Thoracic aorta (tissue), 2 donors: ENCODE measurements around the gene POC1A. TPM values are rescaled to one million over a fixed set of nuclear protein-coding genes. Genes with fewer than 3 reads are reported as not detected.

ENCODE experiments used
- ATAC-seq: fragments of 150-250 bp; one replicate; pipeline ENCODE4 v1.8.0; 2017; ENCODE audit warnings: low read depth; ENCODE audit not compliant: insufficient number of reproducible peaks, low FRiP score
- DNase-seq: peaks from one replicate; pipeline ENCODE4 v3.0.0-alpha.2; 2020; ENCODE audit warnings: low spot score
- H3K27ac ChIP-seq, 2 donors: fragments of 200-600 bp; sonication (generic); 1 replicate in 1 of 2; 2 replicates in 1 of 2; pipeline ENCODE4 v1.5.1; 2016; ENCODE audit warnings: mild to moderate bottlenecking in 2 of 2, moderate library complexity in 2 of 2
- H3K27me3 ChIP-seq: fragments of 200-600 bp; sonication (generic); replicated peaks from 2 replicates; pipeline ENCODE4 v1.6.0; 2016; ENCODE audit warnings: mild to moderate bottlenecking; ENCODE audit not compliant: insufficient read depth
- H3K36me3 ChIP-seq: fragments of 200-600 bp; sonication (generic); one replicate; pipeline ENCODE4 v1.5.1; 2016
- H3K4me1 ChIP-seq, 2 donors: fragments of 200-600 bp; sonication (generic); 1 replicate in 1 of 2; 2 replicates in 1 of 2; pipeline versions ENCODE4 v1.5.1 to v1.6.0; 2016; ENCODE audit warnings: low read depth in 2 of 2, mild to moderate bottlenecking in 1 of 2; ENCODE audit not compliant: control insufficient read depth in 1 of 2
- H3K4me3 ChIP-seq: fragments of 200-600 bp; sonication (generic); 2 replicates; pipeline ENCODE4 v1.5.1; 2016; ENCODE audit warnings: mild to moderate bottlenecking
- H3K9me3 ChIP-seq: fragments of 200-600 bp; sonication (generic); 2 replicates; pipeline ENCODE4 v1.5.1; 2016
- total RNA-seq, 2 donors: library from RNA; depleted of rRNA; stranded (reverse); fragments of >200 nt; gene quantifications; one replicate each; pipeline versions ENCODE4 v1.1.0 to v1.2.3, GENCODE V29; 2016
- TF ChIP-seq, protein P1 (sequence below): fragments of 200-600 bp; sonication (generic); IDR thresholded peaks from one replicate; pipeline ENCODE4 v1.5.1; 2019; ENCODE audit warnings: antibody characterized with exemption

POC1A gene
- total RNA-seq, 2 donors from 2014 or later = 8.1 TPM; not detected in 1

- ATAC-seq = no peak
- H3K4me1 ChIP-seq = no peaks in the 10 kb centered on the region
- H3K27me3 ChIP-seq = no peaks in the 10 kb centered on the region
- no peak for DNase-seq
- H3K4me3 ChIP-seq = no peak overlapping the region
- no peak overlapping the region for H3K27ac ChIP-seq
- no peaks in the 10 kb centered on the region for H3K36me3 ChIP-seq
- TF ChIP-seq, protein P1, sequence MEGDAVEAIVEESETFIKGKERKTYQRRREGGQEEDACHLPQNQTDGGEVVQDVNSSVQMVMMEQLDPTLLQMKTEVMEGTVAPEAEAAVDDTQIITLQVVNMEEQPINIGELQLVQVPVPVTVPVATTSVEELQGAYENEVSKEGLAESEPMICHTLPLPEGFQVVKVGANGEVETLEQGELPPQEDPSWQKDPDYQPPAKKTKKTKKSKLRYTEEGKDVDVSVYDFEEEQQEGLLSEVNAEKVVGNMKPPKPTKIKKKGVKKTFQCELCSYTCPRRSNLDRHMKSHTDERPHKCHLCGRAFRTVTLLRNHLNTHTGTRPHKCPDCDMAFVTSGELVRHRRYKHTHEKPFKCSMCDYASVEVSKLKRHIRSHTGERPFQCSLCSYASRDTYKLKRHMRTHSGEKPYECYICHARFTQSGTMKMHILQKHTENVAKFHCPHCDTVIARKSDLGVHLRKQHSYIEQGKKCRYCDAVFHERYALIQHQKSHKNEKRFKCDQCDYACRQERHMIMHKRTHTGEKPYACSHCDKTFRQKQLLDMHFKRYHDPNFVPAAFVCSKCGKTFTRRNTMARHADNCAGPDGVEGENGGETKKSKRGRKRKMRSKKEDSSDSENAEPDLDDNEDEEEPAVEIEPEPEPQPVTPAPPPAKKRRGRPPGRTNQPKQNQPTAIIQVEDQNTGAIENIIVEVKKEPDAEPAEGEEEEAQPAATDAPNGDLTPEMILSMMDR = no peak
- H3K9me3 ChIP-seq = no peaks in the 10 kb centered on the region
Observed at GRCh38 chr3:52132041-52132440, 22.2 kb downstream of the POC1A start.

- TF ChIP-seq, protein P1 = no peak
- Histone ChIP-seq H3K27me3 (no peaks in the 10 kb centered on the region), H3K9me3 (no peaks in the 10 kb centered on the region), H3K27ac (no peak overlapping the region), H3K4me3 (no peak overlapping the region), H3K4me1 (no peaks in the 10 kb centered on the region), H3K36me3 (no peaks in the 10 kb centered on the region)
- no peak for DNase-seq
- ATAC-seq = no peak
Observed at GRCh38 chr3:52130966-52131622, 23.1 kb downstream of the POC1A start.

DNA sequence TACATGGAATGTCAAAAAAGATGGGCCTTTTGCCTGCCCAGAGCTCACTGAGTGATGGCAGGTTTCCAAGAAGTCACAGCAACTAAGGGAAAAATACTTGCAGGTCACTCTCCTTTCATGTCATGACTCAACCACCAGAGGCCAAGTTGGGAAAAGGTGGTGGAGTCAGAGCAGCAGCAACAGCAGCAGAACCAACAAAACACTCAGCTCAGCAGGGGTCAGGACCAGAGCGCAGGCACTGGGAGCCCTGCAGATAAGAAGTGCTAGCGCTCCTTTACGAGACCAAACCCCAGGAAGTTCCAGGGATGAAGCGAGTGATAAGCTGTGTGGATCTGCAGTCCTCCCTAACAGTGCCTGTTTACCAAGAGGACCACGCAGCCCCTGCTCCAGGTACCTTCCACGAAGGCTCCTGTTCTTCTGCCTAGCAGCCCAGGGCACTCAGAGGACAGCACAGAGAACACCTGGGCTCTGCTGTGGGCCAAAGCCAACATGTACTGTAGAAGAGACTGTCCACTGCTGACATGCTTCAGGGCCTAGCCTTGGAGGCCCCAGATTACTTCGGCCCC, 26.0 kb downstream of the POC1A start:
- Histone ChIP-seq H3K36me3 (no peaks in the 10 kb centered on the region), H3K27ac (no peak overlapping the region), H3K27me3 (no peaks in the 10 kb centered on the region), H3K9me3 (no peaks in the 10 kb centered on the region), H3K4me3 (no peak overlapping the region), H3K4me1 (no peaks in the 10 kb centered on the region)
- ATAC-seq (no peak), DNase-seq (no peak)
- TF ChIP-seq, protein P1 = no peak

DNA sequence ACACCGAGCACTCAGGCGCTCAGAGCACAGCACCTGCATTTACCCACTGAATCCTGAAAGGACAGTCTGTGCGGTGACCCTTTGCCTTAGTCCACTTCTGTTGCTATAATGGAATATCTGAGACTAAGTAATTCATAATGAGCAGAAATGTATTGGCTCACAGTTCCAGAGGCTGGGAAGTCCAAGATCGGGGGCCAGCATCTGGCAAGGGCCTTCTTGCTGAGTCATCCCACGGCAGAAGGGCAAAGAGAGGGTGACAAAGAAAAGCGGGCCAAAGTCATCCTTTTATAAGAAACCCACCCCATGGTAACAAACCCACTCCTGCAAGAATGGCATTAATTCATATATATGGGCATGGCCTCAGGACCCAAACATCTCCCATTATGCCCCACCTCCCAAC, 27.7 kb downstream of the POC1A start:
- ATAC-seq = no peak
- peaks cover 3 to 5% of the 10 kb centered on the region in 2 donors for H3K4me1 ChIP-seq
- H3K9me3 ChIP-seq = no peaks in the 10 kb centered on the region
- TF ChIP-seq, protein P1 = no peak
- no peaks in the 10 kb centered on the region for H3K36me3 ChIP-seq
- no peaks in the 10 kb centered on the region for H3K27me3 ChIP-seq
- no peak overlapping the region for H3K27ac ChIP-seq
- H3K4me3 ChIP-seq = no peak overlapping the region
- no peak for DNase-seq

- ATAC-seq (no peak), DNase-seq (no peak)
- no peak overlapping the region for H3K4me3 ChIP-seq
- no peaks in the 10 kb centered on the region for H3K27me3 ChIP-seq
- H3K4me1 ChIP-seq = peaks cover 3 to 5% of the 10 kb centered on the region in 2 donors
- TF ChIP-seq, protein P1 = no peak
- H3K36me3 ChIP-seq = no peaks in the 10 kb centered on the region
- H3K9me3 ChIP-seq = no peaks in the 10 kb centered on the region
- no peak overlapping the region for H3K27ac ChIP-seq
Observed at GRCh38 chr3:52126036-52126435, 28.2 kb downstream of the POC1A start.
